ENCODE measurements around the gene EHD3. TPM values are rescaled to one million over a fixed set of nuclear protein-coding genes. Genes with fewer than 3 reads are reported as not detected.

Gene EHD3
- total and polyA plus RNA-seq, 2 of the 4 experiments (the other 2 are of a cell fraction), result 29.1 to 39.8 TPM

- Histone ChIP-seq H3K9me3 (ENCODE audit: control insufficient read depth, insufficient read depth, low read length) (no peaks in the 10 kb centered on the region), H3K79me1 (ENCODE audit: low read depth in 1 of 2, low read length in 2 of 2) (no peaks in the 10 kb centered on the region), H2BK15ac (ENCODE audit: low read depth, low read length) (no peak overlapping the region), H3K27ac (ENCODE audit: insufficient read depth, low read length) (no peak overlapping the region), H2AK5ac (ENCODE audit: low read depth, low read length) (no peak overlapping the region), H2BK120ac (ENCODE audit: low read depth, low read length) (no peak overlapping the region), H3K56ac (ENCODE audit: extremely low read depth, insufficient read depth, low read length) (no peak overlapping the region), H3K23ac (ENCODE audit: low read depth, low read length) (no peak overlapping the region), H3K4me3 (ENCODE audit: insufficient read depth, low read depth, low read length) (no peak overlapping the region), H2BK5ac (ENCODE audit: low read depth, low read length, poor library complexity, severe bottlenecking) (no peak overlapping the region), H3K4ac (ENCODE audit: low read depth, low read length) (no peak overlapping the region), H3K9me1 (ENCODE audit: insufficient read depth, low read length) (no peaks in the 10 kb centered on the region), H3K27me3 (ENCODE audit: control insufficient read depth, insufficient read depth, low read length) (peaks cover 7% of the 10 kb centered on the region), H3K36me3 (ENCODE audit: control insufficient read depth, insufficient read depth, low read length) (no peaks in the 10 kb centered on the region), H4K91ac (ENCODE audit: insufficient read depth, low read depth, low read length) (no peak overlapping the region), H3K4me1 (ENCODE audit: control insufficient read depth, insufficient read depth, low read length) (no peaks in the 10 kb centered on the region), H2AFZ (replicated peaks; ENCODE audit: low read length, poor library complexity) (no peak overlapping the region), H2AK9ac (replicated peaks; ENCODE audit: low read depth, low read length, poor library complexity) (no peak overlapping the region), H4K5ac (ENCODE audit: low read depth, low read length) (no peak overlapping the region), H3K9ac (ENCODE audit: low read depth, low read length) (no peak overlapping the region), H4K20me1 (ENCODE audit: insufficient read depth, low read length) (no peaks in the 10 kb centered on the region), H2BK20ac (ENCODE audit: low read depth, low read length) (no peak overlapping the region), H3K4me2 (ENCODE audit: low read depth, low read length) (no peak overlapping the region), H4K8ac (ENCODE audit: low read depth in 2 of 2, low read length in 2 of 2) (no peak overlapping the region), H3K18ac (ENCODE audit: low read depth, low read length) (no peak overlapping the region), H3K14ac (replicated peaks; ENCODE audit: low read depth, low read length) (no peak overlapping the region)
- ChIA-PET POLR2A (ENCODE audit: unreplicated experiment) (no interaction called here), CTCF (no interaction called here)
- in situ Hi-C loops (cut with MboI; ENCODE audit: low sequenced_read_pairs) (no loop called here), dilution Hi-C loops (cut with HindIII; ENCODE audit: low sequenced_read_pairs, unreplicated experiment) (no loop called here), intact Hi-C loops (cut with micrococcal nuclease) (no loop called here)
- DNase-seq (no peak), ATAC-seq (ENCODE audit: low read depth) (no peak)
- no peak for TF ChIP-seq POLR2A (IDR thresholded peaks at IDR 0.05; ENCODE audit: low read depth, low read length)
- TF ChIP-seq BHLHE40 (IDR thresholded peaks at IDR 0.05; ENCODE audit: low read depth, low read length), result no peak
- no peak for TF ChIP-seq USF2 (IDR thresholded peaks at IDR 0.05; ENCODE audit: low read depth, low read length)
- no peak for TF ChIP-seq CEBPB (IDR thresholded peaks at IDR 0.05; ENCODE audit: low read depth, low read length)
- TF ChIP-seq SMC3 (IDR thresholded peaks at IDR 0.05; ENCODE audit: low read depth, low read length), result no peak
- no peak for TF ChIP-seq MAFK (IDR thresholded peaks at IDR 0.05; ENCODE audit: low read depth, low read length)
- TF ChIP-seq CHD1 (IDR thresholded peaks at IDR 0.05; ENCODE audit: low read depth, low read length), result no peak
- no peak for TF ChIP-seq RAD21 (IDR thresholded peaks at IDR 0.05; ENCODE audit: low read length)
- TF ChIP-seq NFE2L2 (IDR thresholded peaks at IDR 0.05; ENCODE audit: low read depth, low read length), result no peak
- TF ChIP-seq RFX5 (IDR thresholded peaks at IDR 0.05; ENCODE audit: low read depth, low read length), result no peak
- TF ChIP-seq FOS (IDR thresholded peaks at IDR 0.05; ENCODE audit: low read depth, low read length), result no peak
- TF ChIP-seq RCOR1 (IDR thresholded peaks at IDR 0.05; ENCODE audit: insufficient replicate concordance, low read length), result no peak
- TF ChIP-seq, protein P1, sequence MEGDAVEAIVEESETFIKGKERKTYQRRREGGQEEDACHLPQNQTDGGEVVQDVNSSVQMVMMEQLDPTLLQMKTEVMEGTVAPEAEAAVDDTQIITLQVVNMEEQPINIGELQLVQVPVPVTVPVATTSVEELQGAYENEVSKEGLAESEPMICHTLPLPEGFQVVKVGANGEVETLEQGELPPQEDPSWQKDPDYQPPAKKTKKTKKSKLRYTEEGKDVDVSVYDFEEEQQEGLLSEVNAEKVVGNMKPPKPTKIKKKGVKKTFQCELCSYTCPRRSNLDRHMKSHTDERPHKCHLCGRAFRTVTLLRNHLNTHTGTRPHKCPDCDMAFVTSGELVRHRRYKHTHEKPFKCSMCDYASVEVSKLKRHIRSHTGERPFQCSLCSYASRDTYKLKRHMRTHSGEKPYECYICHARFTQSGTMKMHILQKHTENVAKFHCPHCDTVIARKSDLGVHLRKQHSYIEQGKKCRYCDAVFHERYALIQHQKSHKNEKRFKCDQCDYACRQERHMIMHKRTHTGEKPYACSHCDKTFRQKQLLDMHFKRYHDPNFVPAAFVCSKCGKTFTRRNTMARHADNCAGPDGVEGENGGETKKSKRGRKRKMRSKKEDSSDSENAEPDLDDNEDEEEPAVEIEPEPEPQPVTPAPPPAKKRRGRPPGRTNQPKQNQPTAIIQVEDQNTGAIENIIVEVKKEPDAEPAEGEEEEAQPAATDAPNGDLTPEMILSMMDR (conservative IDR thresholded peaks at IDR 0.05; ENCODE audit: low read depth, low read length), result no peak
- TF ChIP-seq MAZ (IDR thresholded peaks at IDR 0.05; ENCODE audit: borderline replicate concordance, low read depth, low read length), result no peak
- TF ChIP-seq MXI1 (IDR thresholded peaks at IDR 0.05; ENCODE audit: borderline replicate concordance, low read depth, low read length), result no peak
- TF ChIP-seq, protein P2, sequence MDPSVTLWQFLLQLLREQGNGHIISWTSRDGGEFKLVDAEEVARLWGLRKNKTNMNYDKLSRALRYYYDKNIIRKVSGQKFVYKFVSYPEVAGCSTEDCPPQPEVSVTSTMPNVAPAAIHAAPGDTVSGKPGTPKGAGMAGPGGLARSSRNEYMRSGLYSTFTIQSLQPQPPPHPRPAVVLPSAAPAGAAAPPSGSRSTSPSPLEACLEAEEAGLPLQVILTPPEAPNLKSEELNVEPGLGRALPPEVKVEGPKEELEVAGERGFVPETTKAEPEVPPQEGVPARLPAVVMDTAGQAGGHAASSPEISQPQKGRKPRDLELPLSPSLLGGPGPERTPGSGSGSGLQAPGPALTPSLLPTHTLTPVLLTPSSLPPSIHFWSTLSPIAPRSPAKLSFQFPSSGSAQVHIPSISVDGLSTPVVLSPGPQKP (IDR thresholded peaks at IDR 0.05; ENCODE audit: borderline replicate concordance, low read depth, low read length), result no peak
- WGBS, 2 experiments (ENCODE audit: extremely low coverage in 2 of 2, insufficient read length in 1 of 2), result 76% methylated on average over 3 of the region's 5 CpGs; no CpG with 5 or more reads in 1 of the 2 experiments
- no TSS peak for BruUV-seq (replicated peaks)
Measured at GRCh38 chr2:31202833-31203232, 31.1 kb upstream of the EHD3 start.
